ENCODE data around the gene SQSTM1.

GRCh38 chr5:179866241-179867078 lies 45.8 kb downstream of the SQSTM1 start:
- TF ChIP-seq RCOR1 (IDR thresholded peaks at IDR 0.05; ENCODE audit: low read depth, low read length) (no peak), ELK1 (IDR thresholded peaks at IDR 0.05; ENCODE audit: low read depth, low read length) (no peak), KDM1A (IDR thresholded peaks at IDR 0.05; ENCODE audit: low read depth) (no peak), CTCF (IDR thresholded peaks at IDR 0.05) (no peak), ESRRA (IDR thresholded peaks at IDR 0.05; ENCODE audit: borderline replicate concordance, low read length) (no peak), POLR2A (IDR thresholded peaks at IDR 0.05; ENCODE audit: low read length) (no peak), RAD21 (conservative IDR thresholded peaks at IDR 0.05 in 1 of 2, IDR thresholded peaks at IDR 0.05 in 1 of 2) (0 out of 5 replicates have a peak, but pooled peaks of 1 of the 2 experiments have one; percentile 15), HMGXB4 (CRISPR knock-in tag; IDR thresholded peaks at IDR 0.05; ENCODE audit: borderline replicate concordance) (no peak), CHD4 (IDR thresholded peaks at IDR 0.05; ENCODE audit: borderline replicate concordance) (no peak), HDAC2 (IDR thresholded peaks at IDR 0.05) (no peak), MAX (IDR thresholded peaks at IDR 0.05) (no peak)
